ENCODE measurements around the gene DUSP11. TPM values are rescaled to one million over a fixed set of nuclear protein-coding genes. Genes with fewer than 3 reads are reported as not detected.
A peak's percentile ranks its signal among the peaks of the same experiment; 100 is the strongest.

The DUSP11 gene
- total RNA-seq, 1 experiment from 2014 or later = 84.2 TPM

DNA sequence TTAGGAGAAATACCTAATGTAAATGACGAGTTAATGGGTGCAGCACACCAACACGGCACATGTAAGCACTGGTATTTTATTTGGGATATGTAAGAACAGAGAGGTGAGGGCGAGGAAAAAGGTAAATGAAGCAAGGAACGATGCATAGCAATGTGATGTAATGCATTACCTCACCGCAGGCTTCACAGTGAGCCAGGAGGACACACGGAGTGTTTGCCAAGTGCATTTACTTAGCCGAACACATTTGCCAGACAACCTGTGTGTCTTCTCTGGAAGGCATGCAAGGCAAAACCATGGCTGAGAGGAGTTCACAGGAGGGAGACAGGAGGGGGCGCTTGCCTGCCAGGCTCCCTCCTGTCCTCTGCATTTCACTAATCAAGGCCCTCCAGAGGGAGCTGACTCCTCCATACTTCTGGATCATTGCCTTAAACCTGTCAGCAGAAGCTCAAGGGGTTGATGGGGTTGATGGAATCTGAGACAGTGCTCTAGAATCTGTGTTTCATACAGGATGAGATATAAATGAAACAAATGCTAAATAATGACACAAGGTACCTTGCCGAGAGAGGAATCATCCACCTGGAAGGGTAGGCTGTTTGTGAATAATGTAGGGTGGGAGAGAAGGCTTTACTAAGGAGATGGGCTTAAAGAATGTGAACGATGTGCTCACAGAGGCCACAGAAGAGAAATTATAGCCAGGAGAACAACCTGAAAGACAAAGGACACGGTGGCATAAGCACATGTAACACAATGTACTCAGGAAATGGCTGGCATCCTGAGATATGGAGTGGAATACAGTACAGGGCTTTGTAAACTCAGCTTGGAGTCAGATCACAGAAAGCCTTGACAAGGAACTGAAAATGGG, 33.7 kb downstream of the DUSP11 start:
- no peaks in the 10 kb centered on the region for H3K4me1 ChIP-seq (ENCODE audit: low read length)
- H3K27ac ChIP-seq (ENCODE audit: low read length) = no peak overlapping the region

DNA sequence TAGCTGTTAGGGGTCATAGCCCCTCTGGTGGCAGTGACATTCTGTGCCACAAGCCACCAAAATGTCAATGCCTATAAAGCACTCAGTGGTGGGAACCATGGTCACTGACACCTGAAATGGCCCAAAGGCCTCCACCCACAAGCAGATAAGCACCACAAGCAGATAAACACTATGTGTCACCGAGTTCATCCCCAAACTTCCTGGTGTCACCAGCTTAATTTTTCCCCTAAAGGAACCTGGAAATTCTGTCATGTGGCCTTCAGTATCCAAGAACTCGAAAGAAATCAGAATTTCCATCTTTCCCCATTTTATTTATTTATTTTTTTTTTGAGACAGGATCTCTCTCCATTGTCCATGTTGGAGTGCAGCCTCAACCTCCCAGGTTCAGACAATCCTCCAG, 39.1 kb downstream of the DUSP11 start:
- Histone ChIP-seq H3K4me3 (ENCODE audit: low read length) (no peak overlapping the region), H3K4me1 (ENCODE audit: low read length) (peaks cover 15% of the 10 kb centered on the region), H3K79me2 (ENCODE audit: low read length) (peaks cover 13% of the 10 kb centered on the region), H3K36me3 (ENCODE audit: insufficient read depth, low read length) (peaks cover 10% of the 10 kb centered on the region), H3K4me2 (ENCODE audit: low read depth, low read length, poor library complexity, severe bottlenecking) (no peak overlapping the region), H3K9me3 (ENCODE audit: low read length) (no peaks in the 10 kb centered on the region), H3K27me3 (ENCODE audit: low read length) (no peaks in the 10 kb centered on the region), H2AFZ (ENCODE audit: low read length) (no peak overlapping the region), H3K9ac (ENCODE audit: low read length) (no peak overlapping the region), H3K27ac (ENCODE audit: low read length) (no peak overlapping the region), H4K20me1 (ENCODE audit: insufficient read depth, low read depth, low read length) (peaks cover 7% of the 10 kb centered on the region; the same call in 1 of the 2 replicates), H3K9me2 (replicated peaks; ENCODE audit: insufficient read depth, low read length) (no peaks in the 10 kb centered on the region)
- DNase-seq = no peak

More for the DNA sequence above, 33.7 kb downstream of the DUSP11 start:
- H3K27me3 ChIP-seq (ENCODE audit: low read length) = no peaks in the 10 kb centered on the region
- H3K9ac ChIP-seq (ENCODE audit: low read length) = no peak overlapping the region
- no peaks in the 10 kb centered on the region for H4K20me1 ChIP-seq (ENCODE audit: insufficient read depth, low read depth, low read length)
- H3K9me3 ChIP-seq (ENCODE audit: low read length) = no peaks in the 10 kb centered on the region
- no peaks in the 10 kb centered on the region for H3K79me2 ChIP-seq (ENCODE audit: low read length)
- DNase-seq = no peak
- H2AFZ ChIP-seq (ENCODE audit: low read length) = no peak overlapping the region
- H3K36me3 ChIP-seq (ENCODE audit: insufficient read depth, low read length) = peaks cover 26% of the 10 kb centered on the region
- no peak overlapping the region for H3K4me3 ChIP-seq (ENCODE audit: low read length)
- H3K4me2 ChIP-seq (ENCODE audit: low read depth, low read length, poor library complexity, severe bottlenecking) = no peak overlapping the region
- H3K9me2 ChIP-seq (replicated peaks; ENCODE audit: insufficient read depth, low read length) = no peaks in the 10 kb centered on the region

DNA sequence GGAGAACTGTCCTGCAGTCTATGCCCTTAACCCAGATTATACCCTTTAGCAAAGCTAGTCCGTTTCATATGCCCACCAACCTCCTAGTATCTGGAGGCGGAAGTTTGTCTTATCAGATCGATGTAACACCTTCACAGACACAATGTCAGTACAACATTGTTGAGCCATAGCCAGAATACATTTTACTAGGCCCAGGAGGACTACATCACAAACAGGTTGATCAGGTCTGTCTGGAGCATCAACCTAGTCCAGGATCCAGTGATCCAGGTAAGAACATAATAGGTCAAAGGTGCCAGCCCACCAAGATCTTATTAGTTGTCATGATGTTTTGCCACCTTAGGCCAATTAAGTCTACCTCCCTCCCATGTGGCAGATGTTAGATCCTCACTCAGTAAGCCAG, 40.8 kb downstream of the DUSP11 start:
- H3K9ac ChIP-seq (ENCODE audit: low read length) = no peak overlapping the region
- no peak overlapping the region for H3K4me3 ChIP-seq (ENCODE audit: low read length)
- no peak overlapping the region for H2AFZ ChIP-seq (ENCODE audit: low read length)
- H3K79me2 ChIP-seq (ENCODE audit: low read length) = peaks cover 29% of the 10 kb centered on the region
- H3K27ac ChIP-seq (ENCODE audit: low read length) = no peak overlapping the region
- no peaks in the 10 kb centered on the region for H3K9me3 ChIP-seq (ENCODE audit: low read length)
- peaks cover 20% of the 10 kb centered on the region for H3K4me1 ChIP-seq (ENCODE audit: low read length)
- peaks cover 7% of the 10 kb centered on the region; the same call in 1 of the 2 replicates for H4K20me1 ChIP-seq (ENCODE audit: insufficient read depth, low read depth, low read length)
- no peaks in the 10 kb centered on the region for H3K27me3 ChIP-seq (ENCODE audit: low read length)
- H3K36me3 ChIP-seq (ENCODE audit: insufficient read depth, low read length) = peaks cover 12% of the 10 kb centered on the region
- no peak for DNase-seq
- H3K4me2 ChIP-seq (ENCODE audit: low read depth, low read length, poor library complexity, severe bottlenecking) = no peak overlapping the region
- no peaks in the 10 kb centered on the region for H3K9me2 ChIP-seq (replicated peaks; ENCODE audit: insufficient read depth, low read length)

DNA sequence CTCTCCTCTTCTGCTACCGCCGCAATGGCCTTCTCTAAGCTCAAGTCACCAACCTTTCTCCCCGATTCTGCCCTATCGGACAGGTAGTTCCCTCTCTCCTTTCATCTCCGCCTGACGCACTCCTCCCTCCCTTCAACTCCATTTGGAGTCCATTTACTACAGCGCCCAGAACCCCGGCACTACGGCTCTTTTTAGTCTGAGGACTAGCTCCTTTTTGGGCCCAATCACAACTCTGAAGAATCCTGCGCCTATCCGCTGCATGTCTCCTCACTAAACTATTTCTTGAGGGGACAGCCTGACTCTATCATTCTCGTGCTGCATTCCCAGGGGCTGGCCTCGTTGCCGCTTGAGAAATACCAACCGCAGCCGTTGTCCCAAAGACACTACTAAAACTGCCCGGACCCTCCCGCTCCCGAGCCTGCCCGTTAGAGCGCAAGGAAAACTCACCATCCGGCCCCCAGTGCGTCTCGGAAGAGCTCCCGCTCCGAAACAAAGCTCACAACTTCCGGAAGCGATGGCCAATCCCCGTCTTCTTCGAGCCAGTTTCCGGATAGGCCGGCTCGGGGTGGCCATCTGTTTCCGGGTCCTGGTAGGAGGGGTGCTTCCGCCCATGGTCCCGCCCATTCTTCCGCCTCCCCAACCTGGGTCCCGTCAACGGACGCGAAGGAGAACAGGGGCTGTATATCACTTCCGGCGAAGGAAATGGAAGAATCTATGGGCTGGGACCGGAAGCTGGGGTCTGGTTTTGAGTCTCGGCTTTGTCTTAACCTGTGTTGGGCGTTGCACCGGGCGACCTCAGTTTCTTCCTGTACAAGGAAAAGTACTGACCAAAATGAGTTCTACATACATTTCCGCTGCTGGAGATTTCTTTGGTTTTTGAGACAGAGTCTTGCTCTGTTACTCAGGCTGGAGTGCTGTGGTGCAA, 42.8 kb downstream of the DUSP11 start, which contains the start of gene TPRKB:
Gene TPRKB, minus strand, starts transcription at position 491 of the 925 bp plus-strand sequence. CDS start 2,776 bp downstream, outside the sequence.
- peak within 1 kb of the TSS; percentile 88 for H3K4me3 ChIP-seq (ENCODE audit: low read length)

DNA sequence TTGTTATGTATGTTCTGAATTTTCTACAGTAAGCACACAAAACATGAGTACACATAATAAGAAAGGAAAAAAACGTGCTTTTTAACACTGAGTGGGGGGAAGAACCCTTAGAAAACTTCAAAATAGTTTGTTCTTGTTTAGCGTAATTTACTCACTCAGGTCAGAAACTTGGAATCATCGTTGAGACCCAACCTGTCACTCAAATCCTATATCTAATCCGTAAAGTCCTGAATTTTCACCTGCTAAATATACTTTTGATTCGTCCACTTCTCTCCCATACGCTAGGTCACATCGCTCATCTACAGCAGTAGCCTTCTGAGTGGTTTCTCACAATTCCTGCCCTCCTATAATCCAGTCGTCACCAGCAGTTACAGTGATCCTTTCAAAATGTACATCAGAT, 43.5 kb downstream of the DUSP11 start:
- H3K9me2 ChIP-seq (replicated peaks; ENCODE audit: insufficient read depth, low read length) = no peaks in the 10 kb centered on the region
- peak overlapping the region; percentile 84 for H3K9ac ChIP-seq (ENCODE audit: low read length)
- peak overlapping the region; percentile 93 for H3K4me2 ChIP-seq (ENCODE audit: low read depth, low read length, poor library complexity, severe bottlenecking)
- peak overlapping the region; percentile 88 for H3K4me3 ChIP-seq (ENCODE audit: low read length)
- H3K27me3 ChIP-seq (ENCODE audit: low read length) = no peaks in the 10 kb centered on the region
- no peak for DNase-seq
- H3K27ac ChIP-seq (ENCODE audit: low read length) = 0 out of 2 replicates have a peak overlapping the region, but pooled peaks have one; percentile 54
- H3K4me1 ChIP-seq (ENCODE audit: low read length) = peaks cover 20% of the 10 kb centered on the region
- no peaks in the 10 kb centered on the region for H3K9me3 ChIP-seq (ENCODE audit: low read length)
- peaks cover 29% of the 10 kb centered on the region for H3K79me2 ChIP-seq (ENCODE audit: low read length)
- H2AFZ ChIP-seq (ENCODE audit: low read length) = 0 out of 2 replicates have a peak overlapping the region, but pooled peaks have one; percentile 45
- peaks cover 34% of the 10 kb centered on the region for H3K36me3 ChIP-seq (ENCODE audit: insufficient read depth, low read length)
- H4K20me1 ChIP-seq (ENCODE audit: insufficient read depth, low read depth, low read length) = peaks cover 7% of the 10 kb centered on the region; the same call in 1 of the 2 replicates

More for the DNA sequence above, 42.8 kb downstream of the DUSP11 start, which contains the start of gene TPRKB:
- Histone ChIP-seq H3K79me2 (ENCODE audit: low read length) (peaks cover 29% of the 10 kb centered on the region), H2AFZ (ENCODE audit: low read length) (peak within 1 kb of the TSS; percentile 45), H3K27ac (ENCODE audit: low read length) (peak within 1 kb of the TSS; percentile 54), H3K27me3 (ENCODE audit: low read length) (no peaks in the 10 kb centered on the region), H3K4me2 (ENCODE audit: low read depth, low read length, poor library complexity, severe bottlenecking) (peak within 1 kb of the TSS; percentile 93), H3K36me3 (ENCODE audit: insufficient read depth, low read length) (peaks cover 26% of the 10 kb centered on the region), H3K9me2 (replicated peaks; ENCODE audit: insufficient read depth, low read length) (no peaks in the 10 kb centered on the region), H3K9me3 (ENCODE audit: low read length) (no peaks in the 10 kb centered on the region), H3K9ac (ENCODE audit: low read length) (peak within 1 kb of the TSS; percentile 84), H3K4me1 (ENCODE audit: low read length) (peaks cover 20% of the 10 kb centered on the region), H4K20me1 (ENCODE audit: insufficient read depth, low read depth, low read length) (peaks cover 7% of the 10 kb centered on the region; the same call in 1 of the 2 replicates)
- DNase-seq = peak; percentile 100

DNA sequence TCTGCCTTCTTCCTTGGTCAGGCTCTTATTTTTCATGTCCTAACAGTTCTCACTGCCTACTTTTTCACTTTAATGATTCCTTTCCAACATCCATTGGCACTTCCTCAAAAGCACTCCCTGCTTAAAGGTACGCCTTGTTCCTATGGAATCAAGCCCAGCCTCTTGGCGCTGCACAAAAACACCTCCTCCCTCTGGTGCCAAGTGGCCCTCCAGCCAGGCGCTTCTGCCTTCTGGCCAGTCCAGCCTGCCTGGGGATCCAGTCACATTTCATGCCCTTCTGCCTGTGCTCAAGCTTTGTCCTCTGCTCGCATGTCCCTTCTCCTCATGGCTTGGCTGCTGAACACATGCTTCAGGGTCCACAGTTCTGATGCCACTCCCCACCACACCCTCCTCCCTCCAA, 49.1 kb downstream of the DUSP11 start:
- no peak for DNase-seq

DNA sequence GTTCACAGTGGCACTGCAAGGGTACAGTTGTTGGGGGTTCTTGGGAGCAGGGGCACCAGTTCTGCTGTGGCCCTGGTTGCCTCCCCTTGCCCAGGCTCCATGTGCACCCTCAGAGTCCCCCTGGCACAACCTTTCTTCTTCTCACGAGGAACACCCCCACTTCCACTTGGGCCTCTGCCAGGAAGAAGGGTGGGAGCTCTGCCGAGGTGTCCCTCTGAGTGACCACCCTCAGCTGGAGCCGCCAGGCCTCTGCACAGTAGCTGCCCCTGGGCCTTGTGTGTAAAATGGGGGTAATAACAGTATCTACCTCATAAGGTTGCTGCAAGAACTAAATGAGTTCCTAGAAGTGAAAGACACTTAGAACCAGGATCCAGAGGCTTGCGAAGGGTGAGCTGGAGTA, 51.2 kb downstream of the DUSP11 start:
- no peak for DNase-seq
- no peaks in the 10 kb centered on the region for H4K20me1 ChIP-seq (ENCODE audit: insufficient read depth, low read depth, low read length)
- no peaks in the 10 kb centered on the region for H3K79me2 ChIP-seq (ENCODE audit: low read length)
- H3K4me1 ChIP-seq (ENCODE audit: low read length) = no peaks in the 10 kb centered on the region
- H3K27me3 ChIP-seq (ENCODE audit: low read length) = no peaks in the 10 kb centered on the region
- H3K27ac ChIP-seq (ENCODE audit: low read length) = no peak overlapping the region
- H2AFZ ChIP-seq (ENCODE audit: low read length) = no peak overlapping the region
- H3K9ac ChIP-seq (ENCODE audit: low read length) = no peak overlapping the region
- H3K36me3 ChIP-seq (ENCODE audit: insufficient read depth, low read length) = peaks cover 49% of the 10 kb centered on the region
- no peaks in the 10 kb centered on the region for H3K9me3 ChIP-seq (ENCODE audit: low read length)
- H3K4me3 ChIP-seq (ENCODE audit: low read length) = no peak overlapping the region
- H3K9me2 ChIP-seq (replicated peaks; ENCODE audit: insufficient read depth, low read length) = no peaks in the 10 kb centered on the region
- no peak overlapping the region for H3K4me2 ChIP-seq (ENCODE audit: low read depth, low read length, poor library complexity, severe bottlenecking)

More for the DNA sequence above, 49.1 kb downstream of the DUSP11 start:
- H4K20me1 ChIP-seq (ENCODE audit: insufficient read depth, low read depth, low read length) = no peaks in the 10 kb centered on the region
- peaks cover 16% of the 10 kb centered on the region for H3K79me2 ChIP-seq (ENCODE audit: low read length)
- peaks cover 5% of the 10 kb centered on the region for H3K4me1 ChIP-seq (ENCODE audit: low read length)
- no peak overlapping the region for H2AFZ ChIP-seq (ENCODE audit: low read length)
- peaks cover 56% of the 10 kb centered on the region for H3K36me3 ChIP-seq (ENCODE audit: insufficient read depth, low read length)
- H3K9me3 ChIP-seq (ENCODE audit: low read length) = no peaks in the 10 kb centered on the region
- H3K4me2 ChIP-seq (ENCODE audit: low read depth, low read length, poor library complexity, severe bottlenecking) = no peak overlapping the region
- H3K27ac ChIP-seq (ENCODE audit: low read length) = no peak overlapping the region
- H3K9ac ChIP-seq (ENCODE audit: low read length) = no peak overlapping the region
- H3K27me3 ChIP-seq (ENCODE audit: low read length) = no peaks in the 10 kb centered on the region
- no peaks in the 10 kb centered on the region for H3K9me2 ChIP-seq (replicated peaks; ENCODE audit: insufficient read depth, low read length)
- no peak overlapping the region for H3K4me3 ChIP-seq (ENCODE audit: low read length)

All from Karpas-422 (cell line).